A549 (cell line): ENCODE measurements around the gene RTP2.

Experiments used
- CBX8 ChIP-seq: fragments of 200-600 bp; sonication (generic); IDR thresholded peaks from 2 replicates; pipeline ENCODE4 v1.6.1; 2016
- CTCF ChIP-seq: fragments of >200 bp; sonication (Bioruptor Twin); formaldehyde crosslinking; IDR thresholded peaks from 3 replicates; pipeline ENCODE4 v1.5.1; 2016
- ESRRA ChIP-seq: fragments of 150-350 bp; IDR thresholded peaks from 2 replicates; pipeline ENCODE4 v1.6.1; 2014; ENCODE audit warnings: mild to moderate bottlenecking, low read length, borderline replicate concordance
- HOXB5 ChIP-seq: fragments of 250-450 bp; sonication (Bioruptor Pico); IDR thresholded peaks from 2 replicates; pipeline ENCODE4 v1.5.0; 2020; ENCODE audit warnings: mild to moderate bottlenecking, moderate library complexity
- KDM1A ChIP-seq: fragments of 200-600 bp; sonication (generic); IDR thresholded peaks from 2 replicates; pipeline ENCODE4 v1.6.1; 2016; ENCODE audit warnings: low read depth, mild to moderate bottlenecking
- MAX ChIP-seq: IDR thresholded peaks from 2 replicates; pipeline ENCODE4 v1.6.1; 2012
- POLR2A ChIP-seq: IDR thresholded peaks from 2 replicates; pipeline ENCODE4 v1.6.1; 2012; ENCODE audit warnings: mild to moderate bottlenecking, low read length

- TF ChIP-seq KDM1A (no peak), CBX8 (no peak), HOXB5 (CRISPR knock-in tag) (no peak), CTCF (no peak), ESRRA (no peak), MAX (no peak), POLR2A (no peak)
These were observed 44.3 kb upstream of the RTP2 start for GRCh38 chr3:187746442-187747281.
